OCI-LY1 (cell line): ENCODE measurements around the gene ABCA7.

Source experiments
- H2AFZ ChIP-seq: fragments of 200-600 bp; sonication (generic), shearing (Covaris generic); 2 replicates; pipeline ENCODE4 v1.6.0; 2014; ENCODE audit warnings: antibody characterized with exemption, mild to moderate bottlenecking, low read length
- H3F3A ChIP-seq: fragments of 200-600 bp; sonication (generic), shearing (Covaris generic); 2 replicates; pipeline ENCODE4 v1.6.0; 2014; ENCODE audit warnings: mild to moderate bottlenecking, antibody characterized with exemption, low read length, moderate library complexity; ENCODE audit not compliant: insufficient read depth
- H3K27ac ChIP-seq: fragments of 200-600 bp; sonication (generic); 2 replicates; pipeline ENCODE4 v1.5.1; 2014; ENCODE audit warnings: low read length, mixed run types, mild to moderate bottlenecking, low read depth; ENCODE audit not compliant: poor library complexity, severe bottlenecking
- H3K27me3 ChIP-seq: fragments of 200-600 bp; sonication (generic); 2 replicates; pipeline ENCODE4 v1.6.0; 2014; ENCODE audit warnings: antibody characterized with exemption, mild to moderate bottlenecking, low read length, moderate library complexity; ENCODE audit not compliant: insufficient read depth
- H3K36me3 ChIP-seq: fragments of 200-600 bp; sonication (generic); 2 replicates; pipeline ENCODE4 v1.6.1; 2014; ENCODE audit warnings: mild to moderate bottlenecking, antibody characterized with exemption, low read length, moderate library complexity, mixed read lengths; ENCODE audit not compliant: insufficient read depth
- H3K4me1 ChIP-seq: fragments of 200-600 bp; sonication (generic); 2 replicates; pipeline ENCODE4 v1.5.1; 2014; ENCODE audit warnings: mild to moderate bottlenecking, low read length, moderate library complexity; ENCODE audit not compliant: insufficient read depth, severe bottlenecking
- H3K4me2 ChIP-seq: fragments of 200-600 bp; sonication (generic), shearing (Covaris generic); 2 replicates; pipeline ENCODE4 v1.6.1; 2014; ENCODE audit warnings: low read length
- H3K4me3 ChIP-seq: fragments of 200-600 bp; sonication (generic); 2 replicates; pipeline ENCODE4 v1.5.1; 2014; ENCODE audit warnings: low read length, low read depth, mild to moderate bottlenecking, mixed read lengths; ENCODE audit not compliant: poor library complexity, severe bottlenecking
- H3K79me2 ChIP-seq: fragments of 200-600 bp; shearing (Covaris generic); 2 replicates; pipeline ENCODE4 v1.6.1; 2016; ENCODE audit warnings: mixed run types, low read length, mixed read lengths; ENCODE audit not compliant: insufficient read depth
- H3K9ac ChIP-seq: fragments of 200-600 bp; sonication (generic), shearing (Covaris generic); 2 replicates; pipeline ENCODE4 v1.6.1; 2014; ENCODE audit warnings: mild to moderate bottlenecking, low read length, mixed read lengths
- H3K9me2 ChIP-seq: fragments of 200-600 bp; sonication (generic), shearing (Covaris generic); 2 replicates; pipeline ENCODE4 v1.6.1; 2014; ENCODE audit warnings: low read depth, mild to moderate bottlenecking, low read length, mixed read lengths
- H3K9me3 ChIP-seq: fragments of 200-600 bp; shearing (Covaris generic); 2 replicates; pipeline ENCODE4 v1.6.1; 2014; ENCODE audit warnings: low read length, mixed read lengths
- H4K20me1 ChIP-seq: fragments of 200-600 bp; sonication (generic), shearing (Covaris generic); 2 replicates; pipeline ENCODE4 v1.6.0; 2016; ENCODE audit warnings: mild to moderate bottlenecking, low read length; ENCODE audit not compliant: insufficient read depth
- EZH2 ChIP-seq: fragments of 200-600 bp; sonication (generic), shearing (Covaris generic); IDR thresholded peaks from 2 replicates; pipeline ENCODE4 v1.8.0; 2017; ENCODE audit warnings: borderline replicate concordance, mixed run types, mild to moderate bottlenecking, antibody characterized with exemption, low read length, moderate library complexity, mixed read lengths
- TF ChIP-seq, protein P1 (sequence below): fragments of 200-600 bp; sonication (generic), shearing (Covaris generic); IDR thresholded peaks from 2 replicates; pipeline ENCODE4 v1.5.1; 2017; ENCODE audit warnings: mild to moderate bottlenecking, antibody characterized with exemption, low read length, moderate library complexity, mixed read lengths

Gene ABCA7

GRCh38 chr19:1009041-1009980 lies 30.6 kb upstream of the ABCA7 start:
- Histone ChIP-seq H3K4me3 (no peak overlapping the region), H3K9me3 (no peaks in the 10 kb centered on the region), H3K9me2 (no peaks in the 10 kb centered on the region), H3K9ac (no peak overlapping the region), H3K27me3 (no peaks in the 10 kb centered on the region), H3K36me3 (peaks cover 56% of the 10 kb centered on the region), H3K4me1 (no peaks in the 10 kb centered on the region), H3K27ac (no peak overlapping the region), H4K20me1 (no peaks in the 10 kb centered on the region), H2AFZ (no peak overlapping the region), H3K4me2 (no peak overlapping the region), H3F3A (no peaks in the 10 kb centered on the region), H3K79me2 (no peaks in the 10 kb centered on the region)
- TF ChIP-seq, protein P1, sequence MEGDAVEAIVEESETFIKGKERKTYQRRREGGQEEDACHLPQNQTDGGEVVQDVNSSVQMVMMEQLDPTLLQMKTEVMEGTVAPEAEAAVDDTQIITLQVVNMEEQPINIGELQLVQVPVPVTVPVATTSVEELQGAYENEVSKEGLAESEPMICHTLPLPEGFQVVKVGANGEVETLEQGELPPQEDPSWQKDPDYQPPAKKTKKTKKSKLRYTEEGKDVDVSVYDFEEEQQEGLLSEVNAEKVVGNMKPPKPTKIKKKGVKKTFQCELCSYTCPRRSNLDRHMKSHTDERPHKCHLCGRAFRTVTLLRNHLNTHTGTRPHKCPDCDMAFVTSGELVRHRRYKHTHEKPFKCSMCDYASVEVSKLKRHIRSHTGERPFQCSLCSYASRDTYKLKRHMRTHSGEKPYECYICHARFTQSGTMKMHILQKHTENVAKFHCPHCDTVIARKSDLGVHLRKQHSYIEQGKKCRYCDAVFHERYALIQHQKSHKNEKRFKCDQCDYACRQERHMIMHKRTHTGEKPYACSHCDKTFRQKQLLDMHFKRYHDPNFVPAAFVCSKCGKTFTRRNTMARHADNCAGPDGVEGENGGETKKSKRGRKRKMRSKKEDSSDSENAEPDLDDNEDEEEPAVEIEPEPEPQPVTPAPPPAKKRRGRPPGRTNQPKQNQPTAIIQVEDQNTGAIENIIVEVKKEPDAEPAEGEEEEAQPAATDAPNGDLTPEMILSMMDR, result no peak
- TF ChIP-seq EZH2, result no peak

GRCh38 chr19:1009981-1010538 lies 29.8 kb upstream of the ABCA7 start:
- TF ChIP-seq EZH2, result no peak
- TF ChIP-seq, protein P1, result no peak
- Histone ChIP-seq H3K4me2 (no peak overlapping the region), H2AFZ (no peak overlapping the region), H3F3A (no peaks in the 10 kb centered on the region), H3K36me3 (peaks cover 64% of the 10 kb centered on the region), H3K9me3 (no peaks in the 10 kb centered on the region), H3K27me3 (no peaks in the 10 kb centered on the region), H3K4me1 (no peaks in the 10 kb centered on the region), H3K27ac (no peak overlapping the region), H3K9me2 (no peaks in the 10 kb centered on the region), H4K20me1 (no peaks in the 10 kb centered on the region), H3K4me3 (no peak overlapping the region), H3K79me2 (peaks cover 1% of the 10 kb centered on the region; the same call in 1 of the 2 replicates), H3K9ac (no peak overlapping the region)

- no peak overlapping the region for H3K4me3 ChIP-seq
- no peaks in the 10 kb centered on the region for H3K9me3 ChIP-seq
- H3K4me2 ChIP-seq, result no peak overlapping the region
- no peaks in the 10 kb centered on the region for H4K20me1 ChIP-seq
- no peak overlapping the region for H2AFZ ChIP-seq
- H3K36me3 ChIP-seq, result peaks cover 69% of the 10 kb centered on the region
- H3K79me2 ChIP-seq, result peaks cover 9% of the 10 kb centered on the region
- H3K9ac ChIP-seq, result no peak overlapping the region
- peaks cover 7% of the 10 kb centered on the region for H3K4me1 ChIP-seq
- H3K27ac ChIP-seq, result no peak overlapping the region
- no peaks in the 10 kb centered on the region for H3K9me2 ChIP-seq
- no peaks in the 10 kb centered on the region for H3K27me3 ChIP-seq
- H3F3A ChIP-seq, result no peaks in the 10 kb centered on the region
- TF ChIP-seq EZH2, result no peak
- TF ChIP-seq, protein P1, result no peak
Observed at GRCh38 chr19:1010586-1011510, 29.1 kb upstream of the ABCA7 start.
